ENCODE data around the gene ITPR3.
A peak's percentile ranks its signal among the peaks of the same experiment; 100 is the strongest.

DNA sequence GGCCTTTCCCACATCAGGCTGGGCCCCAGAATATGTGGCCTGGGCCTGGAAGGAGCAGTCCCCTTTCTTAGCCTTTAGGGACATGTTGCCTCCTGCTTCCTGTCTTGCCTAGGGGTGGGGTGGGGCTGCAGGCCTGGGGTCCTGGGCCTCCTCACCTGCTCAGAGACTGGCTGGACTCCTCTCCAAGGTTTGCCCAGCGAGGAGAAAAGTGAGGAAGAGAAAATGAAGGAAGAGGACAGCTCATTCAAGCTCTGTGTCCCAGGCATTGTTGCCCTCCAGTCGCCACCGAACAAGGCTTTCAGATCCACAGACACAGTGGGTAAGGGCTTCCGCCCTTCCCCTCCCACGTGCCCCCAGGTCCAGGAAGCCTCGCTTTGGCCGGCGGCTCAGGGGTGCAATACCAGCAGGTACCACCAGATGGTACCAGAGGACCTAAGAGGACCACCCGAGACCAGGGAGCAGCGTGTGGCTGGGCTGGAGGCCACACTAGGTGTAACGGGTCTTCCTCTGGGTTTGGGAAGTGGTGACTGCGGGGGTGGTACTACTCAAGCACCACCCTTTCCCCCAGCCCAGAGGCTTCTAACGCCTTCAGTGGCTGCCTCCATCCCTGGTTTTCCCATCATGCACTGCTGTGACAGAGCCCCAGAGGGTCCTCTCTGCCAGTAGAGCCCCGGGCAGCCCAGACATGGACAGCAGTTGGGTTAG, 35.6 kb upstream of the ITPR3 start:
- TF ChIP-seq CTCF (IDR thresholded peaks at IDR 0.05; ENCODE audit: extremely low read depth in 1 of 2, insufficient read depth in 1 of 2, low read depth in 1 of 2, low read length in 2 of 2) (peak; percentile 89 to 96), POLR2A (IDR thresholded peaks at IDR 0.05; ENCODE audit: low read depth, low read length) (no peak), EZH2 (IDR thresholded peaks at IDR 0.05; ENCODE audit: borderline replicate concordance, low read depth, low read length, severe bottlenecking) (no peak), MAX (IDR thresholded peaks at IDR 0.05; ENCODE audit: insufficient read depth, insufficient read length) (peak; percentile 72)

All from endothelial cell of umbilical vein (primary cell).